GM18909 (cell line): Measurements from ENCODE around the gene SWT1.
A peak's percentile ranks its signal among the peaks of the same experiment; 100 is the strongest.
"Not testable (repeated sequence)": the region's sequence is repeated elsewhere in the genome, so short reads cannot be mapped to it uniquely, and the experiment has no call there.

Source experiments
- ATAC-seq: cut with Tn5 transposase; IDR thresholded peaks from one replicate; pipeline ENCODE4 v1.9.1; 2021; ENCODE audit warnings: mild to moderate bottlenecking; ENCODE audit not compliant: unreplicated experiment, poor library complexity

The SWT1 gene

GRCh38 chr1:185316163-185317033 lies 159.4 kb downstream of the SWT1 start:
- peak; percentile 60 for ATAC-seq

DNA sequence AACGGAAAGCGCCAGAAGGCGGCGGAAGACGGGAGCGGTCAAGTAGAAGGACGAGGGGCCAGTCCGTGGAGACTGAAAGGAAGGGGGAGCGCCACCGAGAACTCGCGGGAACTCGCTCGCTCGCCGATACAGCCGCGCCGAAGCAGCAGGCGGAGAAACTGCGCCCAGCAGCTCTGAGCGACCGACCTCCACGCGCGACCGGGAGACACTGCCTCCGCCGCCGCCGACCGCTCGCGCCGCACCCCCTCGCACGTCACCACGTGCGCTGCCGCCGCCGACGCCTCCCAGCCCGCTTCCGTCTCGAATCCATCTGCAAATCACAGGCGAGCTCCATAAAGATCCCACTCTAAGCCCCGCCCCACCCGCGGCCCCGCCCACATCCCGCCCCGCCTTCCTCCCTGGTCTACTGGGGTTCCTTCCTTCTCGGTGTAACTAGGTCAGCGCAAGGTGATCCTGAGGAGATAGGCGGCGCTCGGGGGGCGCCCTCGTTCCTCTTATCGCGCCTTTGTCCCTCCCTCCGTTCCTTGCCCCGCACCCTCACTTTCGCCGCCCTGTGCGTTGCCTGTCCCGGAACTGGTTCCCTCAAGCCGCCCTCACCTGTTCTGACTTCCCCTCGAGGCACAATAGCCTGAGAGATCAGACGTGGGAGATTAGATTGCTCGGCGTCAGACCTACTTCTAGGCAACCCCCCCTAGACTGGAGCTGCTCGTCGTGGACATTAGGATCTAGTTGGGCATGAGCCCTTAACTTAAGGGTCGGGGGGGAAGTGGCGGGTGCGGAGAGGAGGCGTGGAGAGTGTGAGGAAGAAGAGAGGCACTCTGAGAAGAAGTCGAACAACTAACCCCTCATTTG lies 160.3 kb downstream of the SWT1 start, which contains the start of gene IVNS1ABP:
TSS of gene IVNS1ABP (minus strand) at position 210 of the 852 bp plus-strand sequence. CDS start 7,750 bp downstream, outside the sequence.
- ATAC-seq = peak; percentile 76

DNA sequence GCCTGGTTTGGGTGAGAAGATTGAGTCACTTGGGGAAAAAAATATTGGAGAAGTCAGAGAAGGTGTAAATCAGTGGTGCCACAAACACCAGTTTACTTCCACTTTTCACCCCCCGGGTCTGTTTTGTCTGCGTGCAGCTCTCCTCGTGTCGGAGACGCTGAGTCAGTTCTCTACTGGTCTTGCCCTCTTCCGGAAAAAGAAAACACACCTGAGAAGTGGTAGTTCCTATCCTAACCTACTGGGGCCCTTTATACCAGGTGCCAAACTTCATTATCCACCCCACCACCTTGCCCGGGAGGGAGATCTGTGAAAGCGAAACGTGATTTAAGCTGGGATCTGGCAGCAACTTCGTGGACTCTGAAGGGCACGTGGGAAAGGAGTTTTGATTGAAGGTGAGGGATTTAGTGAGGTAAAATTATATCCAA lies 160.9 kb downstream of the SWT1 start:
- ATAC-seq = peak; percentile 52

DNA sequence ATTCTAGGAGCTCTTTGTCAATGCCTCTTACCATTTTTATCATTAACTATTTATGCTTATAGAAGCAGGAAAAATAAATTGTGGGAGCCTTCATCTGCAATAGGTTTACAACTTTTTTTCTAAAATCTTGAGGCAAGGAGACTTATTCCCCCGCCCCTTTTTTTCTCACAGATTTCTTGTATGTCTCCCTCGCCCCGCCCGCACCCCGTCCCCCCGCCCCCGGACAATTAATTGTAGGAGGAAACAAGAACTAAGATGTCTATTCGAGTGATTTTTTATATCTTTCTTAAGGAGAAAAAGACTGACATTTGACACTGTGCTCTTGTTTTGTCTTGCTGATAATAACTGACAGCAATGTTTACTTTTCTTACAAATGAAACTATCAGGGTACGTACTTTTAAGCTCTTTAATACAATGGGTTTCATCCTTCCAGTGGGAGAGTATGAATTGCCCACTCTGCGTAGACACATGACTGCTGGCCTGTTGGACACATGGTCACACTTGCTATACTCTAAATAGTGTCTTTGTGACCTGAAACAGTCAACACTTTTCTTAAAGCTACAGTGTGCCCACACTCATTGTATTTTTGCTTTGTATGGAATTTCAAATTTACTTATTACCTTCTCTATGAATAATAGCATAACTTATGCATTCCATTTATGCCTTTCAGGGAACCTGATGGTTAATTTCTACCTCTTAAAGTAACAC lies 161.6 kb downstream of the SWT1 start:
- ATAC-seq = no peak

- ATAC-seq = no peak
Observed at GRCh38 chr1:185319139-185319475, 162.1 kb downstream of the SWT1 start.

DNA sequence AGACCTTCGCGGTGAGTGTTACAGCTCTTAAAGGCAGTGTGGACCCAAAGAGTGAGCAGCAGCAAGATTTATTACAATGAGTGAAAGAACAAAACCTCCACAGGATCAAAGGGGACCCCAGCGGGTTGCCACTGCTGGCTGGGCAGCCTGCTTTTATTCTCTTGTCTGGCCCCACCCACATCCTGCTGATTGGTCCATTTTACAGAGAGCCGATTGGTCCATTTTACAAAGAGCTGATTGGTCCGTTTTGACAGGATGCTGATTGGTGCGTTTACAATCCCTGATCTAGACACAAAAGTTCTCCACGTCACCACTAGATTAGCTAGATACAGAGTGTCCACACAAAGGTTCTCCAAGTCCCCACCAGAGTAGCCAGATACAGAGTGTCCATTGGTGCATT lies 164.1 kb downstream of the SWT1 start:
- not testable (repeated sequence) for ATAC-seq

- ATAC-seq = not testable (repeated sequence)
Observed at GRCh38 chr1:185321653-185322221, 164.8 kb downstream of the SWT1 start.

- no peak for ATAC-seq
Observed at GRCh38 chr1:185322636-185323035, 165.7 kb downstream of the SWT1 start.

GRCh38 chr1:185324118-185324517 lies 167.2 kb downstream of the SWT1 start:
- ATAC-seq = no peak

GRCh38 chr1:185325413-185325812 lies 168.4 kb downstream of the SWT1 start:
- no peak for ATAC-seq

GRCh38 chr1:185328255-185328654 lies 171.3 kb downstream of the SWT1 start:
- no peak for ATAC-seq

DNA sequence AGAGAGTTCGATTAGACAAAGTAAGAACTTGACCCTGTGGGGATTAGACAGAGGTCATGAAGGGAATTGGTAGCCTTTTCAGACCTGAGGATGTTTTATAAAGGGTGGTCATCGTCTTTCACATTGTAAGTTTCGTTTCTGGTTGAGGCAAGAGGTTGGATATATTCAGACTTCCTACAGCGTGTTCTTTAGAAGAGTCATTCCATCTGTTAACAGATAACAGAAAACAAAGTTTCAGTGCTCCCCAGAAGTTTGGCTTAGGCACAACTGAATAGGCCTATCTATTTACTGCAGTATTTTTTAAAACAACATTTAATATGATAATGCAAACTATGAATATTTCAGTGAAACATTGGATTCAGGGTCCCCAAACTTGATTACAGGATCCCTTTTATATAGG lies 177.2 kb downstream of the SWT1 start:
- ATAC-seq = no peak

DNA sequence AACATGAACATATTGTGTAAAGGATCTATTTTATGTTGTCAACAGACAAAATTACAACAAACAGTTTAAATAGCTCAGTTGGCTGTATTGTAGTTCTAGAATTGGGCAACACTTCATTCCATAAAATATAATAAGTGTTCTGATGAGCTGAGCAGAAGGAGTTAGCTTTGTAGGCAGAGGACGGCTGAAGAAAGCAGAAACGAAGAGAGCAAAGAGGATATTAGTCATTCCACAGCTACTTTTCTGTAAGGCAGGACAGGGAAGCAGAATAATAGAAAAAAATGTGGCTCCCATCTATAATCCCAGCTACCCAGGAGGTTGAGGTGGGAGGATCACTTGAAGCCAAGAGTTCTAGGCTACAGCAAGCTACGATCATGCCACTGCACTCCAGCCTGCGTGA lies 180.3 kb downstream of the SWT1 start:
- no peak for ATAC-seq

DNA sequence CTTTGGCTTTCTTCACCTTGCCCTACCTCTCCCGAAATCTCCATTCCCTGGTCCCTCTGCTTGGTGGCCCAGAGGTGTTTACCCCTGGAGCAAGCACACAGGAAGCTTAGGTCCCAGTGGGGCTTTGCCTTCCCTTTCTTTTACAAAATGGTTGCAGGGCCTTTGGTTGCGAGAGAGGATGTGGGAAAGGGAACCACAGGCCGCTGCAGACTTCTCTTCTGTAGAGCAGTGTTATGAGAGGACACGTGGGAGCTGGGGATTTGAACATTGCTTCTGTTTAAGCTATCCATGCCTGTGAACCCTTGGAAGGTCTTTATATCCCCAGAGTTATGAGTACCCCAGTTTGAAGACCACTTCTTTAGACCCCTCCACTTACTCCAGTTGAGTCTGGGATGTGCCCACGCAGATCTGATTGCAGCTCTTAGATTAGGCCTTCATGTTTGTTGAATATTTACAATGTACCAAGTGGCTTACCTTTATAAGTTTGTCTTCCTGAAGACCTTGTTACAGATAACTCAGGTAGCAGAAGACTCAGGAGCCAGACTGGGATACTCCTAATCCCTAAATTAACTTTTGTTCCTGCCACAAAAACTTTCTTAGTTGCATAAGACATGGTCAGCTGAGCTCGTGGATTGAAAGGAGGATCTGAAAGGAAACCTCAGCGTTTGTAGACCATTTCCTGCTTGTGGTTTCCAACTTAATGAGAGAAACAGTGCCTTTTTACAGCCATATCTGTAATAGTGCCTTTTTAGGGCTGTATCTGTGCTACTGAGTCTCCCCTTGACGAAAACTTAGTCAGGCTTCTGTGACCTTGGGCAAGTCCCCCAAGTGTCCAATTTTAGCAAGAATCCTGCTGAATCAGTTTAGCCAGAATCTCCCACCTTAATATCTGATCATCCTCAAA lies 182.0 kb downstream of the SWT1 start:
- peak; percentile 98 for ATAC-seq

DNA sequence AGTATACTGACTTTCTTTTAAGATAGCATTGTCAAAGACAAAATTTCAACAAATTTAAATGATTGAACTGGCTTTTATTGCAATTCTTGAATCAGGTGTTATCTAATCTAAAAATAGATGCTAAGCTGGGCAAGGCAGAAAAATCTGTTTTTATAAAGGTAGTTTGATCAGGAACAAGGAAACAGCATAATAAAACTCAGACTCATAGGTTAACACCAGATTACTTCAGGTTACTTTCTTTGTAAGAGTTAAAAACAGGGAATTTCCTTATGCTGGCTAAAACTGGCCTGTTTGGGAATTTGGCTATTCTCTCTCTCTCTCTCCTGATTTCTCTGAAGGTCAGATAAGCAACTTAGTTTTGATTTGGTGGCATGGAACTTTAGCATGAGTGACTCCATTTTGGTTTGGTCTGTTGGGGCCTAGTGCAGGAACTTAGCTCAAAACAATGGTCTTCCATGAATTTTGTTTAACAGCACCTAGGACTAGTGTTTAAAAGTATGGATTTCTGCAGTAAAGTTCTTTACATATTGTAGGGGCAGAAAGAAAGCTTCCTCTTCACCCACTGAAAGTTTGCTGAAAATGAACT lies 184.3 kb downstream of the SWT1 start:
- no peak for ATAC-seq
